Lower leg skin (tissue), 4 donors: ENCODE data around the gene RUNX2. TPM values are rescaled to one million over a fixed set of nuclear protein-coding genes. Genes with fewer than 3 reads are reported as not detected.

Source experiments
- DNase-seq, 2 donors: peaks; one replicate each; pipeline ENCODE4 v3.0.0-alpha.2; 2019; ENCODE audit warnings: low spot score in 2 of 2
- H3K4me3 ChIP-seq: fragments of 200-600 bp; sonication (generic); 2 replicates; pipeline ENCODE4 v1.5.1; 2017; ENCODE audit warnings: mild to moderate bottlenecking, low read depth; ENCODE audit not compliant: poor library complexity, severe bottlenecking
- CTCF ChIP-seq, 3 donors: fragments of 450-650 bp; IDR thresholded peaks; one replicate each; pipeline ENCODE4 v1.5.1; 2016; ENCODE audit warnings: antibody characterized with exemption in 3 of 3, mild to moderate bottlenecking in 3 of 3, moderate library complexity in 2 of 3
- POLR2A ChIP-seq, 2 donors: fragments of 450-650 bp; IDR thresholded peaks; one replicate each; pipeline ENCODE4 v1.6.1; 2016 to 2017; ENCODE audit warnings: antibody characterized with exemption in 2 of 2, mild to moderate bottlenecking in 1 of 2, moderate library complexity in 1 of 2
- WGBS, 2 donors: methylation state at CpG; one replicate each; pipeline ENCODE4 v1.1.5; 2018; 5-methylcytosine and 5-hydroxymethylcytosine counted together
- intact Hi-C: fragments of 100-400 bp; cut with DNase I; formaldehyde crosslinking; loops from one replicate; pipeline ENCODE4 v1.15.0; 2023; ENCODE audit warnings: low total_unique reads
- total RNA-seq, 4 donors: library from RNA; depleted of rRNA; stranded (reverse); fragments of >200 nt; gene quantifications; one replicate each; pipeline ENCODE4 v1.1.0, GENCODE V29; 2016

Gene RUNX2
- total RNA-seq, 4 donors from 2014 or later = 1.8 to 4.8 (median 3.1) TPM

- TF ChIP-seq CTCF (IDR thresholded peaks at IDR 0.05) = no peak
- TF ChIP-seq POLR2A (IDR thresholded peaks at IDR 0.05) = no peak
- intact Hi-C loops = no loop called here
- 94% methylated on average over 4 of the region's 4 CpGs for WGBS, 2 donors
- DNase-seq = no peak
- no peak overlapping the region for H3K4me3 ChIP-seq
Observed at GRCh38 chr6:45450132-45450531, 122.0 kb downstream of the RUNX2 start.

- H3K4me3 ChIP-seq = no peak overlapping the region
- no peak for DNase-seq
- TF ChIP-seq POLR2A (IDR thresholded peaks at IDR 0.05) (no peak), CTCF (IDR thresholded peaks at IDR 0.05) (no peak)
- WGBS, 2 donors = 62 to 69% methylated on average over 3 of the region's 3 CpGs
- intact Hi-C loops = no loop called here
Observed at GRCh38 chr6:45450831-45451230, 122.7 kb downstream of the RUNX2 start.

GRCh38 chr6:45454008-45454911 lies 126.1 kb downstream of the RUNX2 start:
- no peak for DNase-seq
- WGBS, 2 donors = 79 to 80% methylated on average over 4 of the region's 4 CpGs
- intact Hi-C loops = no loop called here
- H3K4me3 ChIP-seq = no peak overlapping the region
- TF ChIP-seq CTCF (IDR thresholded peaks at IDR 0.05) (no peak), POLR2A (IDR thresholded peaks at IDR 0.05) (no peak)

GRCh38 chr6:45455408-45455807 lies 127.3 kb downstream of the RUNX2 start:
- 91 to 92% methylated on average over 6 of the region's 6 CpGs for WGBS, 2 donors
- no peak for TF ChIP-seq CTCF (IDR thresholded peaks at IDR 0.05)
- TF ChIP-seq POLR2A (IDR thresholded peaks at IDR 0.05) = no peak

GRCh38 chr6:45457141-45457540 lies 129.0 kb downstream of the RUNX2 start:
- H3K4me3 ChIP-seq = no peak overlapping the region
- TF ChIP-seq POLR2A (IDR thresholded peaks at IDR 0.05) = no peak
- no peak for TF ChIP-seq CTCF (IDR thresholded peaks at IDR 0.05)
- intact Hi-C loops = no loop called here
- no peak for DNase-seq

More at GRCh38 chr6:45455408-45455807, 127.3 kb downstream of the RUNX2 start:
- intact Hi-C loops = no loop called here
- no peak for DNase-seq
- no peak overlapping the region for H3K4me3 ChIP-seq
